Left ventricle myocardium superior (tissue), 1 donor: ENCODE results near the gene TUSC1. TPM values are rescaled to one million over a fixed set of nuclear protein-coding genes. Genes with fewer than 3 reads are reported as not detected.

Source experiments
- ATAC-seq: fragments of 200-7000 bp; cut with Tn5 transposase; one replicate; pipeline ENCODE4 v1.9.1; 2020; ENCODE audit warnings: mild to moderate bottlenecking, moderate library complexity
- DNase-seq: peaks from one replicate; pipeline ENCODE4 v3.0.0-alpha.2; 2020
- intact Hi-C: fragments of 100-400 bp; cut with micrococcal nuclease; formaldehyde crosslinking; loops from one replicate; pipeline ENCODE4 v1.11.0; 2022
- total RNA-seq: library from RNA; stranded (reverse); fragmentation: NEBNext Ultra II Directional; extraction: Animal tissue kit (Norgen Biotek cat#: 25700); gene quantifications from one replicate; pipeline ENCODE4 v1.2.1, GENCODE V29; 2021
- donor health status: DM: no; HTN: yes; CAD: no; lungs with severe emphysema.

The TUSC1 gene
- total RNA-seq, 1 donor from 2014 or later, result 13.1 TPM

DNA sequence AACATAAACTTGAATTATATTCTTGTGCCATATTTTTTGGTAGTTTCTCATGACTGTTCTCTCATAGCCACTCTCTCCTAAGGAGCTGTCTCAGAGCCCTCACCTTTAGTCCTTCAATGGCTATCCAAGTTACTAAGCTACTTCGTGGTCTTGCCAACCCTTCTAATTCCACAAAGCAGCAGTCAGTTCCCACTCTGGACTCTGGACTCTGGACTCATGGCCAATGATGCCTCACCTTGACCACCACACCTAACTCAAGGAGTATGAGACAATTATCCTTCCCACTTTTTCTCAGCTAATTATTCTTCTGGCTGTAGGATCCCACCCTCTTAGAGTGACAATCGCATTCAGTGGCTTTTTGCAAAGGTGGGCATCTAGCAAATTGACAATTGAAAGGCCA lies 42.2 kb downstream of the TUSC1 start:
- DNase-seq (no peak), ATAC-seq (no peak)
- intact Hi-C loops, result no loop called here

DNA sequence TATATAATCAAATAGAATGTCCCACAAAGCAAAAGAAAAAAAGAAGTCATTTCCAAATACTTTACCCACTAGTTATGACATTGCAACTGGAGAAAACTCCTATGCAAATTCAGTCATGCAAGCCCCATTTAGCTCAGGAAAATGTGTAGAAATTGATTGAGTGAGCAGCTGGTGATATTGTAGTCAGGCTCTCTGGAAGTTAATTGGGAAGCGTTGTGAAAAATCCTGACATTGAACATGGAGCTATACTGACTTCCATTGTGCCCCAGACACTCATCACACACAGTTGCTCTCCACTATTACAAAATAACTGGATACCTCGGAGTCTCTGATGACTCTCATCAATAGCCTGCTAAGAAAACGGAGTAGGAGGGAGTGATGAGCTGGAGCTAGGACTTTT lies 49.0 kb downstream of the TUSC1 start:
- DNase-seq (no peak), ATAC-seq (no peak)
- intact Hi-C loops, result no loop called here
